Fibroblast of the aortic adventitia (primary cell): ENCODE results near the gene LARP4B. TPM values are rescaled to one million over a fixed set of nuclear protein-coding genes. Genes with fewer than 3 reads are reported as not detected.

Experiments used
- DNase-seq: peaks from one replicate; pipeline ENCODE4 v3.0.0-alpha.2; 2010; ENCODE audit warnings: low read depth
- H3K4me3 ChIP-seq: 2 replicates; pipeline ENCODE4 v1.5.1; 2011; ENCODE audit warnings: low read depth, mild to moderate bottlenecking, control low read depth, low read length, moderate library complexity
- CTCF ChIP-seq: IDR thresholded peaks from 2 replicates; pipeline ENCODE4 v1.5.1; 2011; ENCODE audit warnings: mild to moderate bottlenecking, low read length, control low read depth, inconsistent platforms; ENCODE audit not compliant: insufficient read depth
- total RNA-seq: library from RNA; depleted of rRNA; stranded (reverse); fragments of >200 nt; gene quantifications from 2 replicates; pipeline ENCODE4 v1.2.3, GENCODE V29; 2012; ENCODE audit warnings: low replicate concordance

LARP4B gene
- total RNA-seq, 1 donor: 38.7 TPM

- no peak for DNase-seq
- H3K4me3 ChIP-seq: no peak overlapping the region
- TF ChIP-seq CTCF: no peak
Observed at GRCh38 chr10:803041-803741, 128.3 kb downstream of the LARP4B start.

- no peak for TF ChIP-seq CTCF
- no peak overlapping the region for H3K4me3 ChIP-seq
- no peak for DNase-seq
Observed at GRCh38 chr10:802506-802905, 129.0 kb downstream of the LARP4B start.

GRCh38 chr10:797179-797578 lies 134.3 kb downstream of the LARP4B start:
- no peak for DNase-seq
- TF ChIP-seq CTCF: no peak
- no peak overlapping the region for H3K4me3 ChIP-seq

GRCh38 chr10:796233-796632 lies 135.3 kb downstream of the LARP4B start:
- DNase-seq: no peak
- TF ChIP-seq CTCF: no peak
- no peak overlapping the region for H3K4me3 ChIP-seq

- no peak overlapping the region for H3K4me3 ChIP-seq
- peak; percentile 32 for TF ChIP-seq CTCF
- no peak for DNase-seq
Observed at GRCh38 chr10:794382-794956, 137.0 kb downstream of the LARP4B start.

GRCh38 chr10:792792-793100 lies 138.8 kb downstream of the LARP4B start:
- no peak for TF ChIP-seq CTCF
- H3K4me3 ChIP-seq: no peak overlapping the region
- DNase-seq: peak; percentile 67

- no peak for TF ChIP-seq CTCF
- no peak for DNase-seq
- no peak overlapping the region for H3K4me3 ChIP-seq
Observed at GRCh38 chr10:792083-792791, 139.3 kb downstream of the LARP4B start.
